AG04450 (cell line): ENCODE data around the gene HSF2. TPM values are rescaled to one million over a fixed set of nuclear protein-coding genes. Genes with fewer than 3 reads are reported as not detected.

Experiments
- CTCF ChIA-PET: fragments of 300-600, 350-600 bp; formaldehyde crosslinking; extraction: SDS; loops from one replicate; lab custom pipeline; 2022; ENCODE audit warnings: antibody characterized with exemption, inconsistent platforms; lab: Charles Lee
- POLR2A ChIA-PET: fragments of 350-600 bp; formaldehyde crosslinking; extraction: SDS; loops from one replicate; lab custom pipeline; 2021; ENCODE audit warnings: antibody characterized with exemption, inconsistent platforms; lab: Yijun Ruan, JAX
- DNase-seq: peaks from one replicate; pipeline ENCODE4 v3.0.0-alpha.2; 2011; ENCODE audit warnings: low read depth, low spot score
- H3K27ac ChIP-seq: one replicate; pipeline ENCODE4 v1.5.1; 2012; ENCODE audit warnings: low read depth, low read length, control low read depth
- H3K27me3 ChIP-seq: one replicate; pipeline ENCODE4 v1.6.0; 2012; ENCODE audit warnings: low read length; ENCODE audit not compliant: control insufficient read depth, insufficient read depth
- H3K4me3 ChIP-seq: 2 replicates; pipeline ENCODE4 v1.5.1; 2011; ENCODE audit warnings: mild to moderate bottlenecking, low read depth, low read length, control low read depth
- H3K9me3 ChIP-seq: 2 replicates; pipeline ENCODE4 v1.5.1; 2012; ENCODE audit warnings: low read length; ENCODE audit not compliant: control insufficient read depth, insufficient read depth
- CTCF ChIP-seq: IDR thresholded peaks from 2 replicates; pipeline ENCODE4 v1.5.1; 2011; ENCODE audit warnings: low read depth, low read length, control low read depth, inconsistent platforms
- polyA minus RNA-seq: library from RNA; depleted of rRNA, polyadenylated mRNA; stranded (reverse); fragments of >200 nt; gene quantifications from 2 replicates; pipeline ENCODE4 v1.2.3, GENCODE V29; 2011; rRNA and poly(A)+ RNA removed
- polyA plus RNA-seq: library from polyadenylated mRNA; depleted of rRNA; stranded (reverse); fragments of >200 nt; gene quantifications from 2 replicates; pipeline ENCODE4 v1.2.3, GENCODE V29; 2011; rRNA removed

The HSF2 gene, protein sequence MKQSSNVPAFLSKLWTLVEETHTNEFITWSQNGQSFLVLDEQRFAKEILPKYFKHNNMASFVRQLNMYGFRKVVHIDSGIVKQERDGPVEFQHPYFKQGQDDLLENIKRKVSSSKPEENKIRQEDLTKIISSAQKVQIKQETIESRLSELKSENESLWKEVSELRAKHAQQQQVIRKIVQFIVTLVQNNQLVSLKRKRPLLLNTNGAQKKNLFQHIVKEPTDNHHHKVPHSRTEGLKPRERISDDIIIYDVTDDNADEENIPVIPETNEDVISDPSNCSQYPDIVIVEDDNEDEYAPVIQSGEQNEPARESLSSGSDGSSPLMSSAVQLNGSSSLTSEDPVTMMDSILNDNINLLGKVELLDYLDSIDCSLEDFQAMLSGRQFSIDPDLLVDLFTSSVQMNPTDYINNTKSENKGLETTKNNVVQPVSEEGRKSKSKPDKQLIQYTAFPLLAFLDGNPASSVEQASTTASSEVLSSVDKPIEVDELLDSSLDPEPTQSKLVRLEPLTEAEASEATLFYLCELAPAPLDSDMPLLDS
- polyA plus RNA-seq (26.7 and 34.4 TPM in 2 replicates), polyA minus RNA-seq (16.6 and 24.6 TPM in 2 replicates)

DNA sequence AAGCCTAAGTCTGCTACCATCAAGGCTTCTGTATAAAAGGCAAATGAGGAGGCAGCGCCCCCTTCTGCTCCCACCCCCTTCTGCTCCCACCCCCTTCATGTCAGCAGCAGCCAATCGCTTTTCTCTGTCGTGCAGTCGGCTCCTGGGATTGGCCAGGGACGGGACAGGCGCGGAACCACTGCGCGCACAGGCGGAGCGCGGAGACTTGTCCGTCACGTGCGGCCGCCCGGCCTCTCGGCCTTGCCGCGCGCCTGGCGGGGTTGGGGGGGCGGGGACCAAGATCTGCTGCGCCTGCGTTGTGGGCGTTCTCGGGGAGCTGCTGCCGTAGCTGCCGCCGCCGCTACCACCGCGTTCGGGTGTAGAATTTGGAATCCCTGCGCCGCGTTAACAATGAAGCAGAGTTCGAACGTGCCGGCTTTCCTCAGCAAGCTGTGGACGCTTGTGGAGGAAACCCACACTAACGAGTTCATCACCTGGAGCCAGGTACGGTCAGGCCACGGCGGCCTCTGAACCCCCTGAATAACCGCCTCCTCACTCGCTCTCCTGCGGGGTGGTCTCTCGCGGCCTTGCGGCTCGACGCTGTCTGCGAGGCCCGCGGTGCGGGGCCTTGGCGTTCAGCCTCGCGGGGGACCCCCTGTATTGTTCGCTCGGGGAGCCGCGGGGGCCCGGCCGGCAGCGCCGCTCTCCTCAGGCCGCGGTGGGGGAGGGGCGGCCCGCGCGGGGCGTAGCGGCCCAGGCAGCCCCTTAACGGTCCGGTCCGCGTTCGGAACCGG is at the start of gene HSF2:
HSF2 (plus strand) TSS at position 305 of the 773 bp plus-strand sequence; CDS start at position 391, 86 bp downstream.
- POLR2A ChIA-PET: interaction anchor here (1.4 kb wide), 1 partner anchor 72 kb away, joined by 6 read pairs; the partner anchor contains the start of gene SERINC1
- Histone ChIP-seq H3K4me3 (peak within 1 kb of the TSS; percentile 96), H3K9me3 (no peaks in the 10 kb centered on the region; the same call in 1 of the 2 replicates), H3K27me3 (no peaks in the 10 kb centered on the region), H3K27ac (peak within 1 kb of the TSS; percentile 77)
- DNase-seq: peak; percentile 98
- peak; percentile 29 for TF ChIP-seq CTCF
- CTCF ChIA-PET: interaction anchor here (0.7 to 1.5 kb wide), 9 partner anchors 9 to 71 kb away, joined by 3 to 8 read pairs (median 4); no protein-coding TSS in a partner anchor

DNA sequence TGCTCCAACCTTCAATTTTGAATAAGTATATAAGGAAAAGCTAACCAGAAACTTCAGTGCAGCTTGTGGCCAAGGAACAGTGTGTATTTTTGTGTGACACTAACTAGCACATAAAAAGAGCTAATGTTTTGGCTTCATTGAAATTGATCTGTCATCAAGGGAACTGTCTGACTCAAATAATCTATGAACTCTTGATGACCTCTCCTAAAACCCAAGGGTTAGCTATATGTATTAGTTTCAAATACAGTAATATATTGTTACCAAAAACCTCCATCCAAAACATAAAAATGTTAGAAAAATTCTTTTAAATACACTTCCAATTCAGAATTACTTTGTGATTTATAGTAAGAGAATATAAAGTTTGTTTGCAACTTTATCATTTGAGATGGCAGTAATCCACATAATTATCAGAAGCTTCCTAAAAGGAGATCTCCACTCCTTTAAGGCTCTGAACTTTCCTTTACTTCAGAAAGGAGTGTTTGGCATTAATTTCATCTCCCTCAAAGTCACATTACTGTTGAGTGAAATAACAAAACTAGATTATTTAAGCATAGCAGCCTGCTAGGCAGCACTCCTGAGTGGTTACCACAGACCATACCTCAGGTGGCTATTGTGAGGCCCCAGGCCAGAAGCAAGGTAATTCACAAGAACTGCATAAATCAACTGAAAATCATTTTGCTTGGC is 46.3 kb upstream of the HSF2 start:
- DNase-seq: no peak
- Histone ChIP-seq H3K9me3 (no peaks in the 10 kb centered on the region), H3K27me3 (no peaks in the 10 kb centered on the region), H3K4me3 (no peak overlapping the region), H3K27ac (no peak overlapping the region)
- TF ChIP-seq CTCF: no peak
- POLR2A ChIA-PET: no interaction called here
- CTCF ChIA-PET: interaction anchor here (0.7 kb wide), 1 partner anchor 175 kb away, joined by 7 read pairs; no protein-coding TSS in a partner anchor

GRCh38 chr6:122360809-122361208 is 38.6 kb upstream of the HSF2 start:
- H3K27me3 ChIP-seq: no peaks in the 10 kb centered on the region
- DNase-seq: no peak
- TF ChIP-seq CTCF: no peak
- ChIA-PET POLR2A (no interaction called here), CTCF (no interaction called here)
- no peak overlapping the region for H3K4me3 ChIP-seq
- H3K9me3 ChIP-seq: no peaks in the 10 kb centered on the region
- H3K27ac ChIP-seq: no peak overlapping the region

- CTCF ChIA-PET: no interaction called here
- Histone ChIP-seq H3K27me3 (no peaks in the 10 kb centered on the region), H3K9me3 (no peaks in the 10 kb centered on the region), H3K27ac (no peak overlapping the region), H3K4me3 (no peak overlapping the region)
- no peak for TF ChIP-seq CTCF
- POLR2A ChIA-PET: no interaction called here
- DNase-seq: no peak
Observed at GRCh38 chr6:122361314-122361979, 38.0 kb upstream of the HSF2 start.
